Ishikawa (cell line): ENCODE results near the gene TSPAN18.

ENCODE experiments used
- CEBPB ChIP-seq: IDR thresholded peaks from 2 replicates; pipeline ENCODE4 v1.6.1; 2012
- CREB1 ChIP-seq: IDR thresholded peaks from 2 replicates; pipeline ENCODE4 v1.6.1; 2012; ENCODE audit warnings: low read depth
- EGR1 ChIP-seq: IDR thresholded peaks from 2 replicates; pipeline ENCODE4 v1.6.1; 2012
- EP300 ChIP-seq: IDR thresholded peaks from 2 replicates; pipeline ENCODE4 v1.6.1; 2012; ENCODE audit warnings: borderline replicate concordance
- FOXM1 ChIP-seq: IDR thresholded peaks from 2 replicates; pipeline ENCODE4 v1.6.1; 2012; ENCODE audit warnings: low read depth, borderline replicate concordance
- MAX ChIP-seq: IDR thresholded peaks from 2 replicates; pipeline ENCODE4 v1.6.1; 2012
- NFIC ChIP-seq: IDR thresholded peaks from 2 replicates; pipeline ENCODE4 v1.6.1; 2012
- RAD21 ChIP-seq: IDR thresholded peaks from 2 replicates; pipeline ENCODE4 v1.6.1; 2012; ENCODE audit warnings: low read depth
- REST ChIP-seq: IDR thresholded peaks from 2 replicates; pipeline ENCODE4 v1.6.1; 2012; ENCODE audit warnings: low read depth, mild to moderate bottlenecking
- TAF1 ChIP-seq: IDR thresholded peaks from 2 replicates; pipeline ENCODE4 v1.6.1; 2012; ENCODE audit warnings: low read depth, mild to moderate bottlenecking
- TCF12 ChIP-seq: IDR thresholded peaks from 2 replicates; pipeline ENCODE4 v1.6.1; 2012; ENCODE audit warnings: low read depth
- TEAD4 ChIP-seq: IDR thresholded peaks from 2 replicates; pipeline ENCODE4 v1.6.1; 2012
- USF1 ChIP-seq: IDR thresholded peaks from 2 replicates; pipeline ENCODE4 v1.6.1; 2012
- YY1 ChIP-seq: IDR thresholded peaks from 2 replicates; pipeline ENCODE4 v1.6.1; 2012; ENCODE audit warnings: low read depth
- ZBTB7A ChIP-seq: IDR thresholded peaks from 2 replicates; pipeline ENCODE4 v1.6.1; 2012; ENCODE audit warnings: low read depth

TSPAN18 gene

GRCh38 chr11:44939673-44940395 is 213.1 kb downstream of the TSPAN18 start:
- TF ChIP-seq CREB1 (no peak), FOXM1 (no peak), MAX (no peak), REST (no peak), NFIC (no peak)

GRCh38 chr11:44940404-44940803 is 213.6 kb downstream of the TSPAN18 start:
- TF ChIP-seq EGR1 (no peak), EP300 (no peak), MAX (no peak), TAF1 (no peak), RAD21 (no peak), YY1 (no peak), TCF12 (no peak), REST (no peak), CEBPB (no peak), ZBTB7A (no peak), CREB1 (no peak), FOXM1 (no peak), NFIC (no peak), TEAD4 (no peak), USF1 (no peak)

DNA sequence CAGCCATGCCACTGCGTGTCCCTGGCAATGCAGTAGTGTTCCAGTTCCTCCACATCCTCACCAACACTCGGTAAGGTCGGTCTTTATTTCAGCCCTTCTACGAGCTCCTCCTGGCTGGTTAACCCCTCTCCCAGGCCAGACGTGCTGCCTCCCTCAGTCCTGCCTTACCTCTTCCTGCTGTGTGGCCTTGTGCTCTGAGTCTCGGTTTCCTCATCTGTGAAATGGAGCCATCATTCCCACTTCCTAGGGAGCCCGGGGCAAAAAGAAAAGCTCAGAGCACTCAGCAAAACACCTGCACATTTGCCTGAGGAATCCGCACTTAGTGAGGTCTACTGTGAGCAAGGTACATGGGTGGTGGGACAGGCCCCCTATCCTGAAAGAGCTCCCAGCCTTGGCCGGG is 214.1 kb downstream of the TSPAN18 start:
- TF ChIP-seq EP300 = no peak
- TF ChIP-seq USF1 = no peak
- TF ChIP-seq NFIC = no peak
- TF ChIP-seq EGR1 = no peak
- no peak for TF ChIP-seq FOXM1
- no peak for TF ChIP-seq CREB1
- TF ChIP-seq CEBPB = no peak
- no peak for TF ChIP-seq REST
- TF ChIP-seq RAD21 = no peak
- TF ChIP-seq ZBTB7A = no peak

- no peak for TF ChIP-seq ZBTB7A
Measured at GRCh38 chr11:44941259-44942021, 214.7 kb downstream of the TSPAN18 start.
